Transverse colon (tissue), 4 donors: Measurements from ENCODE around the gene OR52A1.
"Not testable (repeated sequence)": the region's sequence is repeated elsewhere in the genome, so short reads cannot be mapped to it uniquely, and the experiment has no call there.

Source experiments
- CTCF ChIP-seq, 5 experiments: fragments of 200-600 bp in 3 of 5; fragments of 450-650 bp in 2 of 5; sonication (generic) in 3 of 5; IDR thresholded peaks; 1 replicate in 2 of 5; 2 replicates in 3 of 5; pipeline ENCODE4 v1.5.1; 2016 to 2017; ENCODE audit warnings: antibody characterized with exemption in 5 of 5, inconsistent platforms in 3 of 5, mild to moderate bottlenecking in 2 of 5, moderate library complexity in 1 of 5
- EP300 ChIP-seq: sonication (generic); formaldehyde crosslinking; IDR thresholded peaks from one replicate; pipeline ENCODE4 v1.6.1; 2017; ENCODE audit warnings: antibody characterized with exemption, low read depth
- POLR2AphosphoS5 ChIP-seq, 3 donors: sonication (generic); formaldehyde crosslinking; IDR thresholded peaks; one replicate each; pipeline ENCODE4 v1.6.1; 2016; ENCODE audit warnings: antibody characterized with exemption in 3 of 3

DNA sequence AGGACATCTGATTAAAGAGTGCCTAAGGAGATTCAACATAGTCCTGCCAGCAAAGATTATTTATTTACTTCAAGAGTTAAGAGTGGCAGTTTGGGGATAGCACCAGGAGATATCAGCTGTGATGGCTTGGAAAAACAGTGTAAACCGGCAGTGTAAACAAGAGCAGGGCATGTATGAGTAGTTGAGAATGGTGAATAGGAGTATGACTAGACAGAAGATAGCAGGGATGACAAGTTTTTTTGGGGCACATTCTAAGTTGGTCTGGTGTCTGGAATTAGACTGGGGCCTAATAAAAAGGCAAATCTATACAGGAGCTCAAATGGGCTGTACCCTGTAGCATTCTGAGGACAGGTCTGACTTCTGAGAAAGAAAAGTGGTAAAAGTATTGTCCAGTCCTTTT, 6.5 kb upstream of the OR52A1 start:
- TF ChIP-seq CTCF (IDR thresholded peaks at IDR 0.05); EP300; POLR2AphosphoS5 (IDR thresholded peaks at IDR 0.05): not testable (repeated sequence)
